Suprapubic skin (tissue), 4 donors: ENCODE data around the gene BTNL3.

ENCODE experiments used
- POLR2A ChIP-seq, 2 donors: fragments of 450-650 bp; IDR thresholded peaks; one replicate each; pipeline ENCODE4 v1.6.1; 2017; ENCODE audit warnings: antibody characterized with exemption in 2 of 2, mild to moderate bottlenecking in 2 of 2, moderate library complexity in 2 of 2
- POLR2AphosphoS5 ChIP-seq, 3 donors: sonication (generic); formaldehyde crosslinking; IDR thresholded peaks; one replicate each; pipeline ENCODE4 v1.6.1; 2017; ENCODE audit warnings: antibody characterized with exemption in 3 of 3

DNA sequence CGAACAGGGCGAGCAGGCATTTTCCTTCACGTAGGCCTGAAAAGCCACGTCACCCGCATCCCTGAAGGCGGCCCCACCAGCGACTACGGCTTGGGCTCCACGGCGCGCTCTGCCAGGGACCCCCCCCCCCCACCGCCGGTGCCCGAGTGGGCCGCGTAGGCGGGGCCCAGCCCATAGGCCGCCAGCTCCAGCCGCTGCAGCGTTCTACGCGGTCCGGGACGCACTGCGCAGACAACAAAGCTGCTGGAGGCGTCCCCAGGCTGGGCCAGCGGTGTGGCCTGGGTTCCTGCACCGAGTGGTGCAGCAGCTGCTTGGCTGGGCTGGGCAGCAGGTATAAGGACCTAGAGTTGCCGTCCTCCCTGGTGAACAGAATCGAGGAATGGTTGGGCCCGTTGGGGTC is 18.3 kb upstream of the BTNL3 start:
- TF ChIP-seq POLR2AphosphoS5 (IDR thresholded peaks at IDR 0.05) (no peak), POLR2A (IDR thresholded peaks at IDR 0.05) (no peak)
